Lower lobe of right lung (tissue), 2 donors: Measurements from ENCODE around the gene IER3. TPM values are rescaled to one million over a fixed set of nuclear protein-coding genes. Genes with fewer than 3 reads are reported as not detected.
A peak's percentile ranks its signal among the peaks of the same experiment; 100 is the strongest.

ENCODE experiments used
- ATAC-seq, 2 donors: fragments of 200-7000 bp; cut with Tn5 transposase; one replicate each; pipeline ENCODE4 v1.9.1; 2020 to 2022; ENCODE audit warnings: mild to moderate bottlenecking in 2 of 2, moderate library complexity in 2 of 2
- DNase-seq: peaks from one replicate; pipeline ENCODE4 v3.0.0-alpha.2; 2020
- H3K27ac ChIP-seq: fragments of 200-600 bp; one replicate; pipeline ENCODE4 v1.8.0; 2022
- H3K27me3 ChIP-seq: fragments of 200-600 bp; one replicate; pipeline ENCODE4 v1.8.0; 2022; ENCODE audit warnings: low read depth
- H3K36me3 ChIP-seq: fragments of 200-600 bp; one replicate; pipeline ENCODE4 v1.8.0; 2022; ENCODE audit warnings: mild to moderate bottlenecking
- H3K4me1 ChIP-seq: fragments of 200-600 bp; one replicate; pipeline ENCODE4 v1.8.0; 2022
- H3K4me3 ChIP-seq: fragments of 200-600 bp; one replicate; pipeline ENCODE4 v1.8.0; 2022; ENCODE audit warnings: mild to moderate bottlenecking
- H3K9me3 ChIP-seq: fragments of 200-600 bp; one replicate; pipeline ENCODE4 v1.8.0; 2022
- intact Hi-C: fragments of 100-400 bp; cut with DNase I; formaldehyde crosslinking; loops from one replicate; pipeline ENCODE4 v1.11.0; 2022
- total RNA-seq: library from RNA; stranded (reverse); fragmentation: NEBNext Ultra II Directional; extraction: Animal tissue kit (Norgen Biotek cat#: 25700); gene quantifications from one replicate; pipeline ENCODE4 v1.2.1, GENCODE V29; 2021
- TF ChIP-seq, protein P1 (sequence below): fragments of 200-600 bp; IDR thresholded peaks from one replicate; pipeline ENCODE4 v1.8.0; 2022; ENCODE audit warnings: antibody characterized with exemption, mild to moderate bottlenecking
- donor health status: DM: no; HTN: yes; CAD: no; lungs with severe emphysema.

Gene IER3
- total RNA-seq, 1 donor from 2014 or later: 18.0 TPM

- no peaks in the 10 kb centered on the region for H3K9me3 ChIP-seq
- H3K4me1 ChIP-seq: peaks cover 61% of the 10 kb centered on the region
- intact Hi-C loops: no loop called here
- peak in 1 of 2 donors; percentile 4 for ATAC-seq
- no peak overlapping the region for H3K27ac ChIP-seq
- no peak overlapping the region for H3K4me3 ChIP-seq
- TF ChIP-seq, protein P1, sequence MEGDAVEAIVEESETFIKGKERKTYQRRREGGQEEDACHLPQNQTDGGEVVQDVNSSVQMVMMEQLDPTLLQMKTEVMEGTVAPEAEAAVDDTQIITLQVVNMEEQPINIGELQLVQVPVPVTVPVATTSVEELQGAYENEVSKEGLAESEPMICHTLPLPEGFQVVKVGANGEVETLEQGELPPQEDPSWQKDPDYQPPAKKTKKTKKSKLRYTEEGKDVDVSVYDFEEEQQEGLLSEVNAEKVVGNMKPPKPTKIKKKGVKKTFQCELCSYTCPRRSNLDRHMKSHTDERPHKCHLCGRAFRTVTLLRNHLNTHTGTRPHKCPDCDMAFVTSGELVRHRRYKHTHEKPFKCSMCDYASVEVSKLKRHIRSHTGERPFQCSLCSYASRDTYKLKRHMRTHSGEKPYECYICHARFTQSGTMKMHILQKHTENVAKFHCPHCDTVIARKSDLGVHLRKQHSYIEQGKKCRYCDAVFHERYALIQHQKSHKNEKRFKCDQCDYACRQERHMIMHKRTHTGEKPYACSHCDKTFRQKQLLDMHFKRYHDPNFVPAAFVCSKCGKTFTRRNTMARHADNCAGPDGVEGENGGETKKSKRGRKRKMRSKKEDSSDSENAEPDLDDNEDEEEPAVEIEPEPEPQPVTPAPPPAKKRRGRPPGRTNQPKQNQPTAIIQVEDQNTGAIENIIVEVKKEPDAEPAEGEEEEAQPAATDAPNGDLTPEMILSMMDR: no peak
- H3K36me3 ChIP-seq: no peaks in the 10 kb centered on the region
- no peak for DNase-seq
- no peaks in the 10 kb centered on the region for H3K27me3 ChIP-seq
Measured at GRCh38 chr6:30747902-30748769, 3.8 kb upstream of the IER3 start.

DNA sequence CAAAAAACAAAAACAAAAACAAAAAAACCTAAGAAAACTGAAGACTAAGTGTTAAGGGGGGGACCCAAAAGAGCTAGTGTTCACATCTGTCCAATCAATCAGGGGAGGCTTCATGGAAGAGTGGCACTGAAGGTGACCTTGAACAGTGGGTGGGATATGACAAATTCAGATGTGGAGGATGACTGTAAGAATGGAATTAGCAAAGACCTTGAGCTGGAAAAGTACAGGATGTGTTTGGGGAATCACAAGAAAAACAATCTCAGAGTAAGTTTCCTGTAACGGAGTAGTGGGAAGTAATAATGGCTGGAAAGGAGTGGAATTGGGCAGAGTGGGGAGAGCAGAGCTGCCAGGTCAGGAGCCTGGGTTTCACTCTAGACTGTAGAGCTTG, 2.9 kb upstream of the IER3 start:
- Histone ChIP-seq H3K27ac (no peak overlapping the region), H3K27me3 (no peaks in the 10 kb centered on the region), H3K36me3 (no peaks in the 10 kb centered on the region), H3K9me3 (no peaks in the 10 kb centered on the region), H3K4me3 (no peak overlapping the region), H3K4me1 (peaks cover 53% of the 10 kb centered on the region)
- DNase-seq (no peak), ATAC-seq (no peak)
- TF ChIP-seq, protein P1: no peak
- intact Hi-C loops: no loop called here

DNA sequence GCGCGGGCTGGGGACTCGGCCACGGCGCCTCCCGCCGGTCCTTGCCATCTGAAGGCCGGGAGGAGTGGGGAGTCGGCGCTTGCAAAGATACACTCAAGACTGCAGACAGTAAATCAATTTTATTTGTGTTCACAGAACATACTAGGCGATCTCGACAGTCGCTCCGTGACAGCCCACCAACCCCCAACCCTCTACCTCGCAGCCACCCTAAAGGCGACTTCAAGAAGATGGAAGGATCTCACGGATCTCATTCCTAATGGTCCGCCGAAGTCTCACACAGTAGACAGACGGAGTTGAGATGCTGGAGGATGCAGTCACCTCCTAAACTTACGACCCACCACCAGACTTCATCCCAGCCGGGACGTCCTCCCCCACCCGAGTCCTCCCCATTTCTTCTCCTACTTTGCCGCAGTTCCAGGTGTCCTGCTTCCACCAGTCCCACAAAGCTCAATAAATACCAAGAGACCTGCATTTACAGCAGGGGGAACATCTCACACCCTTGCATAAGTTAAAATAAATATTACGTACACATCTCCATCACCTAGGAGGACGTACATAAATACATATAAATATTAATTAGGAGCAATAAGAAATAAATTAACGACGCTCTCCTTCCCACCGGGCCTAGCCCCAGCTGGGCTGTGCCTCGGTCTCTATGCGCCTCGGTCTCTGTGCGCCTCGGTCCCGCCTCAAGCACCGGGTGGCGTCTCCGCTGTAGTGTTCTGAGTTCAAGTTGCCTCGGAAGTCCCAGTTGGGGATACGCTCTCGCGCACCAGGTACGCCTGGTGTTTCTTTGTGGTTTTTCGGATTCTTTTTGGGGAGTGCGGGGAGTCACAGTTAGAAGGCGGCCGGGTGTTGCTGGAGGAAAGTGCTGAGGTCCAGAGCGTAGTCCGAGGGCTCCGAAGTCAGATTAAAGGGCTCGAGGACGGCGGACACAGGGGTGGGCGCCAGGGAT, 971 bp downstream of the IER3 start:
- intact Hi-C loops: no loop called here

GRCh38 chr6:30742316-30743098, 1.8 kb downstream of the IER3 start, which contains the start of gene FLOT1:
Gene FLOT1 (minus strand): TSS chr6:30742687. CDS start chr6:30742189, 498 bp downstream.
- ATAC-seq: peak; percentile 92 to 96
- intact Hi-C loops: no loop called here
- Histone ChIP-seq H3K36me3 (peaks cover 39% of the 10 kb centered on the region), H3K9me3 (no peaks in the 10 kb centered on the region), H3K27ac (peak within 1 kb of the TSS; percentile 94), H3K27me3 (no peaks in the 10 kb centered on the region), H3K4me3 (peak within 1 kb of the TSS; percentile 95), H3K4me1 (peaks cover 56% of the 10 kb centered on the region)
- peak; percentile 99 for DNase-seq
- TF ChIP-seq, protein P1: no peak

More for the DNA sequence above, 971 bp downstream of the IER3 start:
- Histone ChIP-seq H3K9me3 (no peaks in the 10 kb centered on the region), H3K4me1 (peaks cover 56% of the 10 kb centered on the region), H3K27ac (peak overlapping the region; percentile 94), H3K4me3 (peak overlapping the region; percentile 95), H3K36me3 (peaks cover 30% of the 10 kb centered on the region), H3K27me3 (no peaks in the 10 kb centered on the region)
- ATAC-seq: peak; percentile 3 to 25
- TF ChIP-seq, protein P1: no peak
- DNase-seq: peak; percentile 51
